Osteocyte (in vitro differentiated cells): Measurements from ENCODE around the gene PHAX. TPM values are rescaled to one million over a fixed set of nuclear protein-coding genes. Genes with fewer than 3 reads are reported as not detected.

Source experiments
- DNase-seq: peaks from one replicate; pipeline ENCODE4 v3.0.0; 2021; ENCODE audit warnings: mixed read lengths; ENCODE audit not compliant: unreplicated experiment; ENCODE audit errors: extremely low spot score
- H3K27ac Mint-ChIP-seq: one replicate; pipeline ENCODE4 v1.8.0; 2021; ENCODE audit warnings: mild to moderate bottlenecking, mixed read lengths; ENCODE audit not compliant: unreplicated experiment
- H3K27me3 Mint-ChIP-seq: one replicate; pipeline ENCODE4 v1.8.0; 2021; ENCODE audit warnings: mixed read lengths; ENCODE audit not compliant: unreplicated experiment
- H3K36me3 Mint-ChIP-seq: one replicate; pipeline ENCODE4 v1.8.0; 2021; ENCODE audit warnings: mixed read lengths; ENCODE audit not compliant: unreplicated experiment
- H3K4me1 Mint-ChIP-seq: one replicate; pipeline ENCODE4 v1.8.0; 2021; ENCODE audit warnings: mixed read lengths; ENCODE audit not compliant: unreplicated experiment
- H3K4me3 Mint-ChIP-seq: one replicate; pipeline ENCODE4 v1.8.0; 2021; ENCODE audit warnings: mild to moderate bottlenecking, moderate library complexity, mixed read lengths; ENCODE audit not compliant: unreplicated experiment
- H3K9me3 Mint-ChIP-seq: one replicate; pipeline ENCODE4 v1.8.0; 2021; ENCODE audit warnings: mixed read lengths; ENCODE audit not compliant: unreplicated experiment
- CTCF ChIP-seq: fragments of 200-600 bp; sonication (generic); IDR thresholded peaks from 2 replicates; pipeline ENCODE4 v1.5.0; 2021; ENCODE audit warnings: antibody characterized with exemption, mild to moderate bottlenecking, moderate library complexity
- total RNA-seq: library from RNA; stranded (reverse); gene quantifications from 2 replicates; pipeline ENCODE4 v1.2.1, GENCODE V29; 2021

Gene PHAX
- total RNA-seq, 1 donor from 2014 or later = 43.4 TPM

- H3K27me3 Mint-ChIP-seq = no peaks in the 10 kb centered on the region
- no peak overlapping the region for H3K4me3 Mint-ChIP-seq
- no peaks in the 10 kb centered on the region for H3K4me1 Mint-ChIP-seq
- peaks cover 66% of the 10 kb centered on the region for H3K36me3 Mint-ChIP-seq
- no peak overlapping the region for H3K27ac Mint-ChIP-seq
- DNase-seq = no peak
- no peak for TF ChIP-seq CTCF
- H3K9me3 Mint-ChIP-seq = no peaks in the 10 kb centered on the region
Measured at GRCh38 chr5:126568206-126568755, 32.5 kb upstream of the PHAX start.

GRCh38 chr5:126575644-126576043, 25.1 kb upstream of the PHAX start:
- H3K4me3 Mint-ChIP-seq = no peak overlapping the region
- no peak overlapping the region for H3K27ac Mint-ChIP-seq
- no peak for TF ChIP-seq CTCF
- H3K27me3 Mint-ChIP-seq = no peaks in the 10 kb centered on the region
- no peaks in the 10 kb centered on the region for H3K4me1 Mint-ChIP-seq
- H3K36me3 Mint-ChIP-seq = peaks cover 47% of the 10 kb centered on the region
- no peak for DNase-seq
- no peaks in the 10 kb centered on the region for H3K9me3 Mint-ChIP-seq

- H3K4me3 Mint-ChIP-seq = no peak overlapping the region
- no peaks in the 10 kb centered on the region for H3K4me1 Mint-ChIP-seq
- H3K9me3 Mint-ChIP-seq = no peaks in the 10 kb centered on the region
- H3K36me3 Mint-ChIP-seq = peaks cover 52% of the 10 kb centered on the region
- H3K27ac Mint-ChIP-seq = no peak overlapping the region
- TF ChIP-seq CTCF = no peak
- DNase-seq = no peak
- H3K27me3 Mint-ChIP-seq = no peaks in the 10 kb centered on the region
Measured at GRCh38 chr5:126576974-126577373, 23.8 kb upstream of the PHAX start.

GRCh38 chr5:126577415-126577814, 23.3 kb upstream of the PHAX start:
- Mint-ChIP-seq H3K36me3 (peaks cover 49% of the 10 kb centered on the region), H3K27ac (no peak overlapping the region), H3K27me3 (no peaks in the 10 kb centered on the region), H3K4me3 (no peak overlapping the region), H3K9me3 (no peaks in the 10 kb centered on the region), H3K4me1 (no peaks in the 10 kb centered on the region)
- DNase-seq = no peak
- no peak for TF ChIP-seq CTCF

- Mint-ChIP-seq H3K36me3 (peaks cover 52% of the 10 kb centered on the region), H3K4me3 (no peak overlapping the region), H3K4me1 (no peaks in the 10 kb centered on the region), H3K27me3 (no peaks in the 10 kb centered on the region), H3K27ac (no peak overlapping the region), H3K9me3 (no peaks in the 10 kb centered on the region)
- DNase-seq = no peak
- no peak for TF ChIP-seq CTCF
Measured at GRCh38 chr5:126579716-126580115, 21.0 kb upstream of the PHAX start.
